ENCODE results near the gene MAPKAPK5.

- TF ChIP-seq POLR2A (IDR thresholded peaks at IDR 0.05), result no peak
- TF ChIP-seq CTCF (IDR thresholded peaks at IDR 0.05), result no peak
Measured at GRCh38 chr12:111870216-111870615, 28.2 kb downstream of the MAPKAPK5 start.
